NCI-H2171 treated with DMSO at 0.1 percent for 48 hours (cell line): ENCODE measurements around the gene SNX9.
"Not testable (repeated sequence)": the region's sequence is repeated elsewhere in the genome, so short reads cannot be mapped to it uniquely, and the experiment has no call there.

Experiments
- DNase-seq: peaks from one replicate; lab custom pipeline; 2025; lab: John Stamatoyannopoulos, UW

Gene SNX9

GRCh38 chr6:157823001-157823527, at the start of gene SNX9:
TSS of gene SNX9 (plus strand) at chr6:157823246. CDS start at chr6:157823435, 189 bp downstream.
- peak; percentile 62 for DNase-seq

- no peak for DNase-seq
Measured at GRCh38 chr6:157773248-157773773, 49.7 kb upstream of the SNX9 start.

GRCh38 chr6:157774153-157775135, 48.6 kb upstream of the SNX9 start:
- peak; percentile 98 for DNase-seq

- no peak for DNase-seq
Measured at GRCh38 chr6:157775376-157775775, 47.7 kb upstream of the SNX9 start.

- no peak for DNase-seq
Measured at GRCh38 chr6:157777344-157777743, 45.7 kb upstream of the SNX9 start.

- DNase-seq = no peak
Measured at GRCh38 chr6:157778719-157779118, 44.3 kb upstream of the SNX9 start.

- DNase-seq = no peak
Measured at GRCh38 chr6:157779705-157780604, 43.1 kb upstream of the SNX9 start.

- DNase-seq = no peak
Measured at GRCh38 chr6:157785636-157786035, 37.4 kb upstream of the SNX9 start.

GRCh38 chr6:157786221-157786620, 36.8 kb upstream of the SNX9 start:
- no peak for DNase-seq

GRCh38 chr6:157787080-157787479, 36.0 kb upstream of the SNX9 start:
- no peak for DNase-seq

GRCh38 chr6:157788180-157788579, 34.9 kb upstream of the SNX9 start:
- no peak for DNase-seq

- no peak for DNase-seq
Measured at GRCh38 chr6:157789297-157789696, 33.7 kb upstream of the SNX9 start.

- DNase-seq = peak; percentile 33
Measured at GRCh38 chr6:157789861-157790260, 33.2 kb upstream of the SNX9 start.

- peak; percentile 11 for DNase-seq
Measured at GRCh38 chr6:157790548-157791160, 32.4 kb upstream of the SNX9 start.

GRCh38 chr6:157791450-157791849, 31.6 kb upstream of the SNX9 start:
- DNase-seq = peak; percentile 73

- DNase-seq = no peak
Measured at GRCh38 chr6:157792671-157793070, 30.4 kb upstream of the SNX9 start.

GRCh38 chr6:157794012-157794411, 29.0 kb upstream of the SNX9 start:
- not testable (repeated sequence) for DNase-seq

- no peak for DNase-seq
Measured at GRCh38 chr6:157795841-157796240, 27.2 kb upstream of the SNX9 start.

GRCh38 chr6:157798851-157799250, 24.2 kb upstream of the SNX9 start:
- DNase-seq = no peak

- not testable (repeated sequence) for DNase-seq
Measured at GRCh38 chr6:157799561-157799960, 23.5 kb upstream of the SNX9 start.

GRCh38 chr6:157800420-157801237, 22.4 kb upstream of the SNX9 start:
- no peak for DNase-seq
